ENCODE results near the gene MYO9A.

DNA sequence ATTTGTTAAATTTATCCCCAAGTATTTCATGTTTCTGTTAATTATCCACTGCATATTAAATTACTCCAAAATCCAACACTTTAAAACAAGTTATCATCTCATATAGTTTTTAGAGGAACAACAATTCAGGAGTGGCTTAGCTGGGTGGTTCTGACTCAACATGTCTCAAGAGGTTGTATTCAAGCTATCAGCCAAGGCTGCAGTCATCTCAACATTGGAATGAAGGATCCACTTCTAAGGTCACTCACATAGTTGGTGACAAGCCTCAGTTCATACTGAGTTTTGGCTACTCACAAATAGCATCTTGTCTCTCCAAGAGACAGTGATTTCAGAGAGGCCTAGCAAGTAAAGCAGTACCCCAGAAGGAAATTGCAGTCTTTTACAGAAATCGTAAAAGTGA, 172.9 kb downstream of the MYO9A start:
- TF ChIP-seq, protein P1, sequence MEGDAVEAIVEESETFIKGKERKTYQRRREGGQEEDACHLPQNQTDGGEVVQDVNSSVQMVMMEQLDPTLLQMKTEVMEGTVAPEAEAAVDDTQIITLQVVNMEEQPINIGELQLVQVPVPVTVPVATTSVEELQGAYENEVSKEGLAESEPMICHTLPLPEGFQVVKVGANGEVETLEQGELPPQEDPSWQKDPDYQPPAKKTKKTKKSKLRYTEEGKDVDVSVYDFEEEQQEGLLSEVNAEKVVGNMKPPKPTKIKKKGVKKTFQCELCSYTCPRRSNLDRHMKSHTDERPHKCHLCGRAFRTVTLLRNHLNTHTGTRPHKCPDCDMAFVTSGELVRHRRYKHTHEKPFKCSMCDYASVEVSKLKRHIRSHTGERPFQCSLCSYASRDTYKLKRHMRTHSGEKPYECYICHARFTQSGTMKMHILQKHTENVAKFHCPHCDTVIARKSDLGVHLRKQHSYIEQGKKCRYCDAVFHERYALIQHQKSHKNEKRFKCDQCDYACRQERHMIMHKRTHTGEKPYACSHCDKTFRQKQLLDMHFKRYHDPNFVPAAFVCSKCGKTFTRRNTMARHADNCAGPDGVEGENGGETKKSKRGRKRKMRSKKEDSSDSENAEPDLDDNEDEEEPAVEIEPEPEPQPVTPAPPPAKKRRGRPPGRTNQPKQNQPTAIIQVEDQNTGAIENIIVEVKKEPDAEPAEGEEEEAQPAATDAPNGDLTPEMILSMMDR (IDR thresholded peaks at IDR 0.05) = no peak
- TF ChIP-seq EZH2 (IDR thresholded peaks at IDR 0.05) = no peak
- TF ChIP-seq EZH2phosphoT487 (IDR thresholded peaks at IDR 0.05) = no peak

Data from neural progenitor cell (in vitro differentiated cells).